Cardiac muscle cell (in vitro differentiated cells and primary cell): ENCODE measurements around the gene ACOT8. TPM values are rescaled to one million over a fixed set of nuclear protein-coding genes. Genes with fewer than 3 reads are reported as not detected.
A peak's percentile ranks its signal among the peaks of the same experiment; 100 is the strongest.

Experiments
- DNase-seq, 2 donors: peaks; one replicate each; pipeline versions ENCODE4 v3.0.0 to v3.0.0-alpha.2; 2010 to 2017; ENCODE audit warnings: low read depth in 1 of 2, low spot score in 1 of 2
- H3K27ac ChIP-seq: fragments of 200-600 bp; sonication (generic); 2 replicates; pipeline ENCODE4 v1.5.1; 2016
- H3K27me3 ChIP-seq: fragments of 200-600 bp; sonication (generic); 2 replicates; pipeline ENCODE4 v1.6.0; 2016; ENCODE audit warnings: control low read depth
- H3K36me3 ChIP-seq: fragments of 200-600 bp; sonication (generic); 2 replicates; pipeline ENCODE4 v1.5.1; 2016; ENCODE audit warnings: control low read depth
- H3K4me1 ChIP-seq: fragments of 200-600 bp; sonication (generic); 2 replicates; pipeline ENCODE4 v1.8.1; 2017; ENCODE audit warnings: low read depth, mild to moderate bottlenecking, mixed run types
- H3K4me3 ChIP-seq: fragments of 200-600 bp; sonication (generic); 2 replicates; pipeline ENCODE4 v1.5.1; 2016; ENCODE audit warnings: mild to moderate bottlenecking
- H3K9me3 ChIP-seq: fragments of 200-600 bp; sonication (generic); 2 replicates; pipeline ENCODE4 v1.5.1; 2017; ENCODE audit warnings: low read depth, mild to moderate bottlenecking, control low read depth
- polyA plus RNA-seq: library from polyadenylated mRNA; unstranded; fragments of >200 nt; fragmentation: Nextera tagmentation; extraction: Ambion mirVana; gene quantifications from 2 replicates; pipeline ENCODE4 v1.2.1, GENCODE V29; 2016
- total RNA-seq: library from RNA; depleted of rRNA; stranded (reverse); fragments of >200 nt; gene quantifications from 2 replicates; pipeline ENCODE4 v1.2.3, GENCODE V29; 2016
- TF ChIP-seq, protein P1 (sequence below): IDR thresholded peaks from 2 replicates; pipeline ENCODE4 v1.5.1; 2012; ENCODE audit warnings: low read depth, mild to moderate bottlenecking, low read length

Gene ACOT8
- total and polyA plus RNA-seq, 2 experiments from 2014 or later, result 55.9 to 64.9 TPM

DNA sequence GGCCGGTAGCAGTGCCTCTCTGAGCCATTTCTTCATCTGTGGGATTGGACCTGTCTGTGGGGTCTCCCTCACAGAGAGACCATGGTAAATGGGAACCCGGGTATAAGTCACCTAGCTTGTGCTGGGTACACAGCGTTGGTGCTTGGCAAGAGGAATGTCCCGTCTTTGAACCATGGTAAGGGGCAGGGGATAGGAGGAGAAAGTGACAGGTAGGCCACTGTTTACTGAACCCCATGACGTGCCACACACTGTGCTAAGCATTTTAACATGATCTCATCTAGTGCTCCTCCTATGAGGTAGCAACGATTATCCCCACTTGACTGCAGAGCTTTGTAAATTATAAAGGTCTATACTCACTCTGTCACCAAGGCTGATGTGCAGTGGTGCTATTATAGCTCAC is 29.5 kb downstream of the ACOT8 start:
- H3K4me1 ChIP-seq, result peaks cover 46% of the 10 kb centered on the region
- H3K36me3 ChIP-seq, result no peaks in the 10 kb centered on the region
- TF ChIP-seq, protein P1, sequence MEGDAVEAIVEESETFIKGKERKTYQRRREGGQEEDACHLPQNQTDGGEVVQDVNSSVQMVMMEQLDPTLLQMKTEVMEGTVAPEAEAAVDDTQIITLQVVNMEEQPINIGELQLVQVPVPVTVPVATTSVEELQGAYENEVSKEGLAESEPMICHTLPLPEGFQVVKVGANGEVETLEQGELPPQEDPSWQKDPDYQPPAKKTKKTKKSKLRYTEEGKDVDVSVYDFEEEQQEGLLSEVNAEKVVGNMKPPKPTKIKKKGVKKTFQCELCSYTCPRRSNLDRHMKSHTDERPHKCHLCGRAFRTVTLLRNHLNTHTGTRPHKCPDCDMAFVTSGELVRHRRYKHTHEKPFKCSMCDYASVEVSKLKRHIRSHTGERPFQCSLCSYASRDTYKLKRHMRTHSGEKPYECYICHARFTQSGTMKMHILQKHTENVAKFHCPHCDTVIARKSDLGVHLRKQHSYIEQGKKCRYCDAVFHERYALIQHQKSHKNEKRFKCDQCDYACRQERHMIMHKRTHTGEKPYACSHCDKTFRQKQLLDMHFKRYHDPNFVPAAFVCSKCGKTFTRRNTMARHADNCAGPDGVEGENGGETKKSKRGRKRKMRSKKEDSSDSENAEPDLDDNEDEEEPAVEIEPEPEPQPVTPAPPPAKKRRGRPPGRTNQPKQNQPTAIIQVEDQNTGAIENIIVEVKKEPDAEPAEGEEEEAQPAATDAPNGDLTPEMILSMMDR, result no peak
- no peaks in the 10 kb centered on the region for H3K27me3 ChIP-seq
- no peak overlapping the region for H3K4me3 ChIP-seq
- no peaks in the 10 kb centered on the region for H3K9me3 ChIP-seq
- H3K27ac ChIP-seq, result peak overlapping the region; percentile 95
- DNase-seq, result no peak

DNA sequence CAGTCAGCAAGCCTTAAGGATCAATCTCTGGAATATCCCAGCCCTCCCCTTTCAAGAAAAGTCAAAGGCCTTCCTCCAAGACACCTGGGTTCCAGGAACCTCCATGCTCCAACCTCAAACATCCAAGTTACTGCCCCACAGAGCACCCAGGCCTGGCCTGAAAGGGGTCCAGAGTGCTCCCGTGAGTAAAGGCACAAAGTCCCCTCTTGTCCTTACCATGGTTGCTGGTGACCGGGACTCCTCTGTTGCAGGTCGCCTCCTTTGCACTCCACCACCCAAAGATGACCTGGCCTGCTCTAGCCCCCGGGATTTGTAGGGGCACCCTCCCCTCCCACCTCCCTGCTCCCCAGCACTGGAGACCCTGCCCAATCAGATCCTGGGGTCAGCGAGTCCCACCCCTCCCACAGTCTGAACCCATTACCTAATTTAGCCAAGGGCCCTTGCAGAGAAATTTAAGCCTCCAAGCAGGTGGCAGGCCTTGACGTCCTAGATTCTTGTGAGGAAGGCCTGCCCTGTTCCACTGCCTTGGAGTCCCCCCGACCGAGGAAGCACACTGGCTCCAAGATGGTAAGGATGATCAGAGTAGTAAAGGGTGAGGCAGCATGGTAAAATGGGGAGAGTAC is 30.1 kb downstream of the ACOT8 start, which contains the start of gene TNNC2:
TSS of gene TNNC2 (minus strand) at position 283 of the 623 bp plus-strand sequence. CDS start at position 219, 64 bp downstream.
- Histone ChIP-seq H3K4me1 (peaks cover 44% of the 10 kb centered on the region), H3K4me3 (no peak within 1 kb of the TSS), H3K27me3 (no peaks in the 10 kb centered on the region), H3K36me3 (no peaks in the 10 kb centered on the region), H3K9me3 (no peaks in the 10 kb centered on the region), H3K27ac (peak within 1 kb of the TSS; percentile 95)
- TF ChIP-seq, protein P1, result no peak
- DNase-seq, result no peak

DNA sequence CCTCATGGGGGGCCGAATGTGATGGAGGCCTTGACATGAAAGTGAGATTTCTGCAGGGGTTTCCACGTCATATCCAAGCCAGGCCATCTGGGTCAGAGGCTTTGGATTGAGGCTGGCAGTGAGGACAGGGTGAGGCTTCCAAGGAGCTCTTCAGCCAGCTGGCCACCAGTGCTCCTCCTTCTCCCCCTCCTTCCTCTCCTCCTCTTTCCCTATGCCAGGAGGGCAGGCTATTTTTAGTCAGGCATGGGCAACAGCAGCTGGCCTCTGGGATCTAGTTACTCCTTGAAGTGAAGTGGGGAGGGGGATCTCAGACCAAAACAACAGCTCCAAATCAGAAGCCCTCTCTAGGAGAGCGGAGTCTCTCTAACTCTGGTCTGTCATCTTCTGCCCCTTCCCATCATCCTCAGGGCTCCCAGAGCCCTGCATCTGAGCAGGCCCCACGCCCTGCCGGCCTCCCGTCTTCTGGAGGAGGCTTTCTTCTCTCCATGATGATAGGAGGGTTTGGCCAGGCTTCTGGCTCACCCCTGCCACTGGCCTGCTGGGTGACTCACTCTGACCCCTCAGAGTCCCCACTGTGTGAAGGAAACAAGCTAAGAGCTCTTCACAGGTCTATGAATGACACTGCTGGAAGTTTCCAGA is 30.7 kb downstream of the ACOT8 start:
- Histone ChIP-seq H3K4me1 (peaks cover 44% of the 10 kb centered on the region), H3K4me3 (no peak overlapping the region), H3K9me3 (no peaks in the 10 kb centered on the region), H3K27me3 (no peaks in the 10 kb centered on the region), H3K36me3 (no peaks in the 10 kb centered on the region), H3K27ac (peak overlapping the region; percentile 95)
- TF ChIP-seq, protein P1, result no peak
- peak; percentile 69 to 77 for DNase-seq

DNA sequence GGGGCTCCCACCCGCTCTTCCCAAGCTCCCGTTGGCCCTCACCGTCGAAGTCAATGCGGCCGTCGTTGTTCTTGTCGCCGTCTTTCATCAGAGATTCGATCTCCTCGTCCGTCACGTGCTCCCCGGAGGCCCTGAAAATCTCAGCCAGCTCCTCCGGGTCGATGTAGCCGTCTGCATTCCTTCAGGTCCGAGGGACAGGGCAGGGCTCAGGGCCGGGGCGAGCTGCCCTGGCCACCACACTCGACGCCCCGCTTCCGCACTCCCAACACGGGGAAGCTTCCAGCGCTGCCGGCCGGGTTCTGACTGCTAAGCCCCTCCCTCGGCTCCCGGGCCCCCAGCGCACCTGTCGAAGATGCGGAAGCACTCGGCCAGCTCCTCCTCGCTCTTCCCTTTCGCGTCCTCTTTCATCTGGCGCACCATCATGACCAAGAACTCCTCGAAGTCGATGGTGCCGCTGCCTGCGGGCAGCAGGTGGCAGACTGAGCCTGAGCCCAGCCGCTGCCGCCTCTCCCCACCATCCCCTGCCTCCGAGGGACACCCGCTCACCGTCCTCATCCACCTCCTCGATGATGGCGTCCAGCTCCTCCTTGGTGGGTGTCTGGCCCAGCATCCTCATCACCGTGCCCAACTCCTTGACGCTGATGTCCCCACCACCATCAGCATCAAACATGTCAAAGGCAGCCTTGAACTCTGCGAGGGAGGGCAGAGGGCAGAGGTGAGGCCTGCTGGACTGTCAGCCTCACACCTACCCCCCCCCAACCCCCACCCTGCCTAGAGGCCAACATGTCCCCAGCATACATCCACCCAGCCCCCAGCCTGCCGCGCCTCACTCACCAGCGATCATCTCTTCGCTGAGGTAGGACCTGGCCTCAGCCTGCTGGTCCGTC is 33.0 kb downstream of the ACOT8 start:
- H3K27ac ChIP-seq, result peak overlapping the region; percentile 95
- TF ChIP-seq, protein P1, result peak; percentile 53
- peak; percentile 52 to 57 for DNase-seq
- no peaks in the 10 kb centered on the region for H3K36me3 ChIP-seq
- H3K4me3 ChIP-seq, result no peak overlapping the region
- H3K27me3 ChIP-seq, result no peaks in the 10 kb centered on the region
- peaks cover 42% of the 10 kb centered on the region for H3K4me1 ChIP-seq
- H3K9me3 ChIP-seq, result no peaks in the 10 kb centered on the region

DNA sequence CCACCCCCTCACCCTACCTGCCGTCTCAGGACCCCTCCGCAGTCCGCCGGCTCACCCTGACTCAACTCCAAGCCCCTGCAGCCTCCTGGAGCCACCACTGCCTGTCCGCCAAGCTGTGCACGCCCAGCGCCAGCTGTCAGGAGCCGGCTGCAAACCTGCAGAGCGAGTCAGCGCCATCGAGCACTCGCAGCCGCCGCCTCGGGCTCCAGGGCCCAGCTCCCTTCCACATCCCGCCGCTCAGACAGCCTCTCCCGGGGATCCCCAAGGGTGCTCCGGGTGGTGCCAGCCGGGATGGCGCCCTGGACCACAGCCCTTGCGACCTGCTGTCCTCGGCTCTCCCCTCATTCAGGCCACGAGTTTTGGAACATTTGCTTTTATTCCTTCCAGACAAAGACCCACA is 34.3 kb downstream of the ACOT8 start:
- no peak for DNase-seq
- H3K27ac ChIP-seq, result no peak overlapping the region
- H3K4me1 ChIP-seq, result peaks cover 30% of the 10 kb centered on the region
- no peaks in the 10 kb centered on the region for H3K36me3 ChIP-seq
- TF ChIP-seq, protein P1, result no peak
- H3K4me3 ChIP-seq, result no peak overlapping the region
- no peaks in the 10 kb centered on the region for H3K27me3 ChIP-seq
- H3K9me3 ChIP-seq, result no peaks in the 10 kb centered on the region
